Measurements from ENCODE around the gene SLAMF1. TPM values are rescaled to one million over a fixed set of nuclear protein-coding genes. Genes with fewer than 3 reads are reported as not detected.

The SLAMF1 gene
- total and polyA plus RNA-seq, 2 donors (not counting 1 experiment from before 2014, with no cell fraction given) = 20.7 to 42.3 TPM

DNA sequence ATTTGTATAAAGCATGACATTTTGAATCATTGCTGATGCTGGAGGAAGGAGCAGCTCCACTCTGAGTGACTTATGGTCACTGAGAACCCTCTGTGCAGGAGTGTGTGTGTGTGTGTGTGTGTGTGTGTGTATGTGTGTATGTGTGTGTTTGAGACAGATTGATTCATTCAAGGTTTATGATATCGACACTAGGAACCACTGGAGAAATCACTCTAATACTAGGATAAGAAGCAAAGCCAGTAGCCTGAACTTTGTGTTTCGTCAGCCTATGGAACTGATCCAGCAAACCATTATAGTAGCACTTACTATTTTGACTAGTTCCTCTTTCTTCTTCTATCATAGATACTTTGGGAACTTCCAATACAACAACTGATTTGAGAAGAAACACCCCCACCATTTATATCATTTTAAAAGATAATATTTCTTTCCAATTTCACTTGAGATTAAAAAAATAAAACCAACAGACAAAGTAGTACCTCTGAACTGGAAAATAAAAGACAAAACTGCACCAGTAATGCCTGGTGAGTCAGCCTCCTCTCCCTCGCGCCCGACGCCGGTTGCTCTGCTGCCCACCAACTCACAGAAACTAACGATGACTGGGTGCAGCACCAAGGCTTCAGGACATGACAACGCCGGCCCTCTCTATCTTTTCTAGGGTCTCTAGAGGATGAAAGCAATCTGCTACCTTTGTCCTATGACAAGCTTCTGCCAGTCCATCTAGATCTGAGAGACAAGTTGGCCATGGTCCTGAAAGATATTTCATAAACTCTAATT is 20.9 kb downstream of the SLAMF1 start:
- Mint-ChIP-seq H3K27ac (peak overlapping the region; percentile 82), H3K9me3 (ENCODE audit: insufficient read depth) (no peaks in the 10 kb centered on the region), H3K4me3 (peak overlapping the region; percentile 59), H3K27me3 (no peaks in the 10 kb centered on the region), H3K4me1 (peaks cover 96% of the 10 kb centered on the region)
- ChIA-PET POLR2A (interaction anchor here (0.5 to 0.6 kb wide), 3 partner anchors 57 to 612 kb away, joined by 3 read pairs; no protein-coding TSS in a partner anchor), CTCF (interaction anchor here (0.6 to 10.0 kb wide), 7 partner anchors 14 to 267 kb away, joined by 3 to 76 read pairs (median 4); no protein-coding TSS in a partner anchor)
- peaks cover 98 to 99% of the 10 kb centered on the region in 2 donors for H3K4me1 ChIP-seq (ENCODE audit: control insufficient read depth in 2 of 2, insufficient read depth in 2 of 2, low read length in 2 of 2)
- no peaks in the 10 kb centered on the region for H3K9me3 ChIP-seq (ENCODE audit: control extremely low read depth in 1 of 3, control insufficient read depth in 2 of 3, insufficient read depth in 1 of 3, low read length in 2 of 3)
- peak overlapping the region; percentile 74 for H3K4me2 ChIP-seq (replicated peaks; ENCODE audit: low read depth, low read length, poor library complexity, severe bottlenecking)
- no peak overlapping the region for H2AFZ ChIP-seq (ENCODE audit: insufficient read depth, low read depth, low read length, poor library complexity, severe bottlenecking)
- H3K27me3 ChIP-seq (replicated peaks in 1 of 4; ENCODE audit: control extremely low read depth in 1 of 4, control insufficient read depth in 3 of 4, insufficient read depth in 4 of 4, low read length in 3 of 4) = no peaks in the 10 kb centered on the region
- ATAC-seq (ENCODE audit: low read depth) (no peak), DNase-seq (no peak)
- peaks cover 95% of the 10 kb centered on the region for H3K79me2 ChIP-seq (ENCODE audit: control insufficient read depth, insufficient read depth, low read length)
- H3K9ac ChIP-seq (ENCODE audit: low read length) = peak overlapping the region; percentile 32
- 59% methylated on average over 8 of the region's 10 CpGs for WGBS (ENCODE audit: insufficient coverage)
- H3K27ac ChIP-seq (ENCODE audit: low read length in 2 of 2) = peak overlapping the region in 1 of 2 donors; percentile 78
- no peaks in the 10 kb centered on the region for H4K20me1 ChIP-seq (ENCODE audit: control insufficient read depth, insufficient read depth, low read length, poor library complexity, severe bottlenecking)
- H3K36me3 ChIP-seq (replicated peaks in 1 of 2; ENCODE audit: control extremely low read depth in 1 of 2, control insufficient read depth in 1 of 2, extremely low read depth in 1 of 2, insufficient read depth in 2 of 2, low read length in 1 of 2) = peaks cover 0 to 40% of the 10 kb centered on the region in 2 experiments
- no peak for TF ChIP-seq EZH2 (IDR thresholded peaks at IDR 0.05; ENCODE audit: borderline replicate concordance, insufficient read depth, low read depth, low read length, poor library complexity, severe bottlenecking)
- no peak for TF ChIP-seq CTCF (IDR thresholded peaks at IDR 0.05)
- intact Hi-C loops (cut with micrococcal nuclease) = no loop called here
- H3K4me3 ChIP-seq (ENCODE audit: control extremely low read depth in 1 of 5, extremely low read depth in 1 of 5, insufficient read depth in 1 of 5, low read depth in 2 of 5, low read length in 4 of 5) = peak overlapping the region in 1 of 5 experiments; percentile 58

DNA sequence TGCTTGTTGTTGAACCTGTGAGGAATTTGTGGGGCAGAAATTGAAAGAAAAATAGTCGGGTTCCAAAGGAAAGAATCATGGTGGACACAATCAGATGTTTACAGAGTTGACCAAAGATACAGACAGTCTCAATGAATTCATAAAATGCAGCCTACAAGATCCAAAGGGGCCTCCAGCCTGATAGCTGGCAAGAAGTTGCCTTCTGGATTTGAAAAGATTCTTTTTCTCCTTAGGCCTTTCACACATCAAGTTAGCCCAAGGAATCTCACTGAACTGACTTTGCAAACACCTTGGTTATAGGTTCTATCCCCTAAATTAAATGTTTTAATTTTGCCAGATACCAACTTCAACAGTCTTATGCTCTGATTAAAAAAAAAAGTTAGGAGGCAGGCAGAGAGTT is 21.5 kb downstream of the SLAMF1 start:
- TF ChIP-seq EZH2 (IDR thresholded peaks at IDR 0.05; ENCODE audit: borderline replicate concordance, insufficient read depth, low read depth, low read length, poor library complexity, severe bottlenecking) (no peak), CTCF (IDR thresholded peaks at IDR 0.05) (no peak)
- Histone ChIP-seq H3K4me2 (replicated peaks; ENCODE audit: low read depth, low read length, poor library complexity, severe bottlenecking) (peak overlapping the region; percentile 74), H3K36me3 (replicated peaks in 1 of 2; ENCODE audit: control extremely low read depth in 1 of 2, control insufficient read depth in 1 of 2, extremely low read depth in 1 of 2, insufficient read depth in 2 of 2, low read length in 1 of 2) (peaks cover 0 to 36% of the 10 kb centered on the region in 2 experiments), H4K20me1 (ENCODE audit: control insufficient read depth, insufficient read depth, low read length, poor library complexity, severe bottlenecking) (no peaks in the 10 kb centered on the region), H3K4me1 (ENCODE audit: control insufficient read depth in 2 of 2, insufficient read depth in 2 of 2, low read length in 2 of 2) (peaks cover 94 to 95% of the 10 kb centered on the region in 2 donors), H3K4me3 (ENCODE audit: control extremely low read depth in 1 of 5, extremely low read depth in 1 of 5, insufficient read depth in 1 of 5, low read depth in 2 of 5, low read length in 4 of 5) (peak overlapping the region in 1 of 5 experiments; percentile 58), H3K27ac (ENCODE audit: low read length in 2 of 2) (peak overlapping the region; percentile 12 to 78), H3K9ac (ENCODE audit: low read length) (peak overlapping the region; percentile 58), H3K9me3 (ENCODE audit: control extremely low read depth in 1 of 3, control insufficient read depth in 2 of 3, insufficient read depth in 1 of 3, low read length in 2 of 3) (no peaks in the 10 kb centered on the region), H3K79me2 (ENCODE audit: control insufficient read depth, insufficient read depth, low read length) (peaks cover 89% of the 10 kb centered on the region), H3K27me3 (replicated peaks in 1 of 4; ENCODE audit: control extremely low read depth in 1 of 4, control insufficient read depth in 3 of 4, insufficient read depth in 4 of 4, low read length in 3 of 4) (no peaks in the 10 kb centered on the region), H2AFZ (ENCODE audit: insufficient read depth, low read depth, low read length, poor library complexity, severe bottlenecking) (no peak overlapping the region)
- ATAC-seq (ENCODE audit: low read depth) (no peak), DNase-seq (no peak)
- intact Hi-C loops (cut with micrococcal nuclease) = no loop called here
- WGBS (ENCODE audit: insufficient coverage) = no CpG with 5 or more reads among the region's 1 CpG
- ChIA-PET POLR2A (interaction anchor here (0.5 to 0.6 kb wide), 3 partner anchors 58 to 612 kb away, joined by 3 read pairs; no protein-coding TSS in a partner anchor), CTCF (interaction anchor here (0.6 to 10.0 kb wide), 8 partner anchors 15 to 267 kb away, joined by 3 to 76 read pairs (median 8); no protein-coding TSS in a partner anchor)
- no peaks in the 10 kb centered on the region for H3K9me3 Mint-ChIP-seq (ENCODE audit: insufficient read depth)
- H3K27ac Mint-ChIP-seq = peak overlapping the region; percentile 82
- peaks cover 93% of the 10 kb centered on the region for H3K4me1 Mint-ChIP-seq
- no peaks in the 10 kb centered on the region for H3K27me3 Mint-ChIP-seq
- H3K4me3 Mint-ChIP-seq = peak overlapping the region; percentile 69
